Measurements from ENCODE around the gene NAMPT.
"Not testable (repeated sequence)": the region's sequence is repeated elsewhere in the genome, so short reads cannot be mapped to it uniquely, and the experiment has no call there.

Gene NAMPT

GRCh38 chr7:106298155-106298554 is 13.4 kb upstream of the NAMPT start:
- not testable (repeated sequence) for H3K9ac ChIP-seq (ENCODE audit: low read depth, low read length); H3K4me3 ChIP-seq (ENCODE audit: low read length); H3K9me3 ChIP-seq (ENCODE audit: insufficient read depth, low read depth, low read length); H3K27ac ChIP-seq (ENCODE audit: low read length); H3K27me3 ChIP-seq (ENCODE audit: insufficient read depth, low read length); H3K4me1 ChIP-seq (ENCODE audit: insufficient read depth, low read length); H3K36me3 ChIP-seq (ENCODE audit: insufficient read depth, low read depth, low read length)

- no peaks in the 10 kb centered on the region for H3K4me1 ChIP-seq (ENCODE audit: insufficient read depth, low read length)
- no peaks in the 10 kb centered on the region for H3K27me3 ChIP-seq (ENCODE audit: insufficient read depth, low read length)
- no peak overlapping the region for H3K27ac ChIP-seq (ENCODE audit: low read length)
- no peaks in the 10 kb centered on the region for H3K36me3 ChIP-seq (ENCODE audit: insufficient read depth, low read depth, low read length)
- H3K9ac ChIP-seq (ENCODE audit: low read depth, low read length), result no peak overlapping the region
- peaks cover 6% of the 10 kb centered on the region for H3K9me3 ChIP-seq (ENCODE audit: insufficient read depth, low read depth, low read length)
- H3K4me3 ChIP-seq (ENCODE audit: low read length), result no peak overlapping the region
These were observed 9.6 kb upstream of the NAMPT start for GRCh38 chr7:106294334-106294733.

- H3K27ac ChIP-seq (ENCODE audit: low read length), result no peak overlapping the region
- H3K9ac ChIP-seq (ENCODE audit: low read depth, low read length), result no peak overlapping the region
- H3K9me3 ChIP-seq (ENCODE audit: insufficient read depth, low read depth, low read length), result peaks cover 6% of the 10 kb centered on the region
- H3K4me1 ChIP-seq (ENCODE audit: insufficient read depth, low read length), result no peaks in the 10 kb centered on the region; the same call in 1 of the 2 replicates
- no peak overlapping the region for H3K4me3 ChIP-seq (ENCODE audit: low read length)
- H3K36me3 ChIP-seq (ENCODE audit: insufficient read depth, low read depth, low read length), result no peaks in the 10 kb centered on the region
- no peaks in the 10 kb centered on the region for H3K27me3 ChIP-seq (ENCODE audit: insufficient read depth, low read length)
These were observed 6.5 kb upstream of the NAMPT start for GRCh38 chr7:106291247-106291646.

- H3K27me3 ChIP-seq (ENCODE audit: insufficient read depth, low read length), result no peaks in the 10 kb centered on the region
- H3K9ac ChIP-seq (ENCODE audit: low read depth, low read length), result no peak overlapping the region
- no peaks in the 10 kb centered on the region for H3K36me3 ChIP-seq (ENCODE audit: insufficient read depth, low read depth, low read length)
- H3K9me3 ChIP-seq (ENCODE audit: insufficient read depth, low read depth, low read length), result peaks cover 6% of the 10 kb centered on the region
- no peak overlapping the region for H3K27ac ChIP-seq (ENCODE audit: low read length)
- no peaks in the 10 kb centered on the region; the same call in 1 of the 2 replicates for H3K4me1 ChIP-seq (ENCODE audit: insufficient read depth, low read length)
- H3K4me3 ChIP-seq (ENCODE audit: low read length), result no peak overlapping the region
These were observed 5.5 kb upstream of the NAMPT start for GRCh38 chr7:106290319-106290718.

GRCh38 chr7:106289848-106290247 is 5.1 kb upstream of the NAMPT start:
- H3K27me3 ChIP-seq (ENCODE audit: insufficient read depth, low read length), result no peaks in the 10 kb centered on the region
- no peaks in the 10 kb centered on the region; the same call in 1 of the 2 replicates for H3K4me1 ChIP-seq (ENCODE audit: insufficient read depth, low read length)
- H3K9ac ChIP-seq (ENCODE audit: low read depth, low read length), result no peak overlapping the region
- peaks cover 6% of the 10 kb centered on the region for H3K9me3 ChIP-seq (ENCODE audit: insufficient read depth, low read depth, low read length)
- no peak overlapping the region for H3K27ac ChIP-seq (ENCODE audit: low read length)
- H3K36me3 ChIP-seq (ENCODE audit: insufficient read depth, low read depth, low read length), result no peaks in the 10 kb centered on the region
- H3K4me3 ChIP-seq (ENCODE audit: low read length), result no peak overlapping the region

GRCh38 chr7:106288263-106288662 is 3.5 kb upstream of the NAMPT start:
- Histone ChIP-seq H3K9ac (ENCODE audit: low read depth, low read length) (no peak overlapping the region), H3K36me3 (ENCODE audit: insufficient read depth, low read depth, low read length) (no peaks in the 10 kb centered on the region), H3K9me3 (ENCODE audit: insufficient read depth, low read depth, low read length) (no peaks in the 10 kb centered on the region), H3K4me1 (ENCODE audit: insufficient read depth, low read length) (peaks cover 3% of the 10 kb centered on the region; the same call in 1 of the 2 replicates), H3K27me3 (ENCODE audit: insufficient read depth, low read length) (no peaks in the 10 kb centered on the region), H3K4me3 (ENCODE audit: low read length) (no peak overlapping the region), H3K27ac (ENCODE audit: low read length) (no peak overlapping the region)

- no peaks in the 10 kb centered on the region for H3K27me3 ChIP-seq (ENCODE audit: insufficient read depth, low read length)
- no peaks in the 10 kb centered on the region for H3K9me3 ChIP-seq (ENCODE audit: insufficient read depth, low read depth, low read length)
- no peak overlapping the region for H3K4me3 ChIP-seq (ENCODE audit: low read length)
- H3K36me3 ChIP-seq (ENCODE audit: insufficient read depth, low read depth, low read length), result no peaks in the 10 kb centered on the region
- H3K27ac ChIP-seq (ENCODE audit: low read length), result no peak overlapping the region
- H3K9ac ChIP-seq (ENCODE audit: low read depth, low read length), result no peak overlapping the region
- H3K4me1 ChIP-seq (ENCODE audit: insufficient read depth, low read length), result peaks cover 8% of the 10 kb centered on the region
These were observed 3.0 kb upstream of the NAMPT start for GRCh38 chr7:106287786-106288185.

- H3K4me3 ChIP-seq (ENCODE audit: low read length), result peak overlapping the region; percentile 92
- peak overlapping the region; percentile 98 for H3K9ac ChIP-seq (ENCODE audit: low read depth, low read length)
- H3K27me3 ChIP-seq (ENCODE audit: insufficient read depth, low read length), result no peaks in the 10 kb centered on the region
- H3K9me3 ChIP-seq (ENCODE audit: insufficient read depth, low read depth, low read length), result no peaks in the 10 kb centered on the region
- peaks cover 11% of the 10 kb centered on the region for H3K4me1 ChIP-seq (ENCODE audit: insufficient read depth, low read length)
- no peaks in the 10 kb centered on the region for H3K36me3 ChIP-seq (ENCODE audit: insufficient read depth, low read depth, low read length)
- peak overlapping the region; percentile 66 for H3K27ac ChIP-seq (ENCODE audit: low read length)
These were observed 1.2 kb upstream of the NAMPT start for GRCh38 chr7:106285855-106286492.

GRCh38 chr7:106285051-106285854 is 470 bp upstream of the NAMPT start:
- Histone ChIP-seq H3K4me3 (ENCODE audit: low read length) (peak overlapping the region; percentile 92), H3K27ac (ENCODE audit: low read length) (peak overlapping the region; percentile 66), H3K27me3 (ENCODE audit: insufficient read depth, low read length) (no peaks in the 10 kb centered on the region), H3K36me3 (ENCODE audit: insufficient read depth, low read depth, low read length) (no peaks in the 10 kb centered on the region), H3K9ac (ENCODE audit: low read depth, low read length) (peak overlapping the region; percentile 98), H3K4me1 (ENCODE audit: insufficient read depth, low read length) (peaks cover 11% of the 10 kb centered on the region), H3K9me3 (ENCODE audit: insufficient read depth, low read depth, low read length) (no peaks in the 10 kb centered on the region)

- no peaks in the 10 kb centered on the region for H3K9me3 ChIP-seq (ENCODE audit: insufficient read depth, low read depth, low read length)
- peak overlapping the region; percentile 11 for H3K27ac ChIP-seq (ENCODE audit: low read length)
- no peaks in the 10 kb centered on the region for H3K27me3 ChIP-seq (ENCODE audit: insufficient read depth, low read length)
- peak overlapping the region; percentile 91 for H3K4me3 ChIP-seq (ENCODE audit: low read length)
- peak overlapping the region; percentile 93 for H3K9ac ChIP-seq (ENCODE audit: low read depth, low read length)
- no peaks in the 10 kb centered on the region for H3K36me3 ChIP-seq (ENCODE audit: insufficient read depth, low read depth, low read length)
- H3K4me1 ChIP-seq (ENCODE audit: insufficient read depth, low read length), result peaks cover 11% of the 10 kb centered on the region
These were observed 711 bp downstream of the NAMPT start for GRCh38 chr7:106283831-106284713.

GRCh38 chr7:106283501-106283830 is 1.3 kb downstream of the NAMPT start:
- H3K9ac ChIP-seq (ENCODE audit: low read depth, low read length), result peak overlapping the region; percentile 93; the same call in 1 of the 2 replicates
- no peaks in the 10 kb centered on the region for H3K27me3 ChIP-seq (ENCODE audit: insufficient read depth, low read length)
- peak overlapping the region; percentile 91 for H3K4me3 ChIP-seq (ENCODE audit: low read length)
- no peaks in the 10 kb centered on the region for H3K9me3 ChIP-seq (ENCODE audit: insufficient read depth, low read depth, low read length)
- H3K4me1 ChIP-seq (ENCODE audit: insufficient read depth, low read length), result peaks cover 11% of the 10 kb centered on the region
- no peak overlapping the region for H3K27ac ChIP-seq (ENCODE audit: low read length)
- no peaks in the 10 kb centered on the region for H3K36me3 ChIP-seq (ENCODE audit: insufficient read depth, low read depth, low read length)

Data from iPS-20b (cell line).